Measurements from ENCODE around the gene CRADD.
"Not testable (repeated sequence)": the region's sequence is repeated elsewhere in the genome, so short reads cannot be mapped to it uniquely, and the experiment has no call there.

The CRADD gene

GRCh38 chr12:93784339-93785086, 107.3 kb downstream of the CRADD start:
- peak; percentile 94 for DNase-seq (ENCODE audit: low read depth)

- peak; percentile 97 for DNase-seq (ENCODE audit: low read depth)
These were observed 108.3 kb downstream of the CRADD start for GRCh38 chr12:93785249-93786010.

- DNase-seq (ENCODE audit: low read depth): peak; percentile 62
These were observed 109.7 kb downstream of the CRADD start for GRCh38 chr12:93786656-93787397.

- no peak for DNase-seq (ENCODE audit: low read depth)
These were observed 111.7 kb downstream of the CRADD start for GRCh38 chr12:93788853-93789252.

GRCh38 chr12:93789767-93790166, 112.6 kb downstream of the CRADD start:
- DNase-seq (ENCODE audit: low read depth): peak; percentile 67

- DNase-seq (ENCODE audit: low read depth): peak; percentile 93
These were observed 113.4 kb downstream of the CRADD start for GRCh38 chr12:93790472-93791152.

- DNase-seq (ENCODE audit: low read depth): no peak
These were observed 115.8 kb downstream of the CRADD start for GRCh38 chr12:93793007-93793406.

- peak; percentile 93 for DNase-seq (ENCODE audit: low read depth)
These were observed 116.8 kb downstream of the CRADD start for GRCh38 chr12:93793983-93794382.

- DNase-seq (ENCODE audit: low read depth): no peak
These were observed 117.6 kb downstream of the CRADD start for GRCh38 chr12:93794738-93795137.

GRCh38 chr12:93795352-93795751, 118.2 kb downstream of the CRADD start:
- DNase-seq (ENCODE audit: low read depth): no peak

- no peak for DNase-seq (ENCODE audit: low read depth)
These were observed 119.6 kb downstream of the CRADD start for GRCh38 chr12:93796729-93797128.

GRCh38 chr12:93798279-93799151, 121.3 kb downstream of the CRADD start:
- no peak for DNase-seq (ENCODE audit: low read depth)

GRCh38 chr12:93801666-93802065, 124.5 kb downstream of the CRADD start:
- DNase-seq (ENCODE audit: low read depth): not testable (repeated sequence)

- DNase-seq (ENCODE audit: low read depth): no peak
These were observed 125.1 kb downstream of the CRADD start for GRCh38 chr12:93802293-93802692.

- DNase-seq (ENCODE audit: low read depth): no peak
These were observed 125.7 kb downstream of the CRADD start for GRCh38 chr12:93802698-93803423.

- peak; percentile 87 for DNase-seq (ENCODE audit: low read depth)
These were observed 126.2 kb downstream of the CRADD start for GRCh38 chr12:93803424-93803807.

- no peak for DNase-seq (ENCODE audit: low read depth)
These were observed 127.4 kb downstream of the CRADD start for GRCh38 chr12:93804392-93805179.

- DNase-seq (ENCODE audit: low read depth): no peak
These were observed 128.6 kb downstream of the CRADD start for GRCh38 chr12:93805736-93806141.

- no peak for DNase-seq (ENCODE audit: low read depth)
These were observed 130.2 kb downstream of the CRADD start for GRCh38 chr12:93807354-93807753.

Data from iris pigment epithelial cell (primary cell).